ENCODE measurements around the gene THSD4.

DNA sequence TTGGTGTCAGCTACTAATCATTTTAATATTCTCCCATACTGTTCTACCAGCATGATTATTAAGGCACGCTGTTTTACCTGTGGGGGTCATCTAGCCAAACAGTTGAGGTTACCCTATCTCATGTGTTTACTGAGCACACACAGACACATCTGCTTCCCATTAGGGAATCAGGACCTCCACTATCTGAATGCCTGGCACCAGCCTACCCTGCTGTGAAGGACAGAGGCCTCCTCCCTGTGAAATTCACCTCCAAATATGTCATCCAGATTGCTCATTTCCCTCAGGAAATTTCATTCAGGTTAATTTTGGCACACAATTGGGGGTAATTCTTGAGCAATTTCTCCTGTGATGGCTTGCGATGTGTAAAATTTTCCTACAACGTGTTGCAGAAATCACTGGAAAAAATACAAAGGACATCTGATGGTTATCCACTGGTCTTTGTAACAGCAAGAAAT, 539.5 kb downstream of the THSD4 start:
- TF ChIP-seq CTCF (IDR thresholded peaks at IDR 0.05) (no peak), POLR2A (IDR thresholded peaks at IDR 0.05) (no peak)
